ENCODE results near the gene TCEANC2. TPM values are rescaled to one million over a fixed set of nuclear protein-coding genes. Genes with fewer than 3 reads are reported as not detected.

The TCEANC2 gene
- polyA plus RNA-seq, 1 experiment: 4.1 TPM

GRCh38 chr1:54108156-54108555 is 54.7 kb downstream of the TCEANC2 start:
- ChIA-PET POLR2A (no interaction called here), CTCF (interaction anchor here (0.5 to 2.1 kb wide), 5 partner anchors 13 to 382 kb away, joined by 3 to 9 read pairs (median 3); no protein-coding TSS in a partner anchor)
- TF ChIP-seq CTCF (IDR thresholded peaks at IDR 0.05; ENCODE audit: insufficient read depth, low read depth, low read length): no peak
- Histone ChIP-seq H3K27me3 (ENCODE audit: control insufficient read depth, insufficient read depth, low read length) (no peaks in the 10 kb centered on the region; the same call in 1 of the 2 replicates), H3K36me3 (ENCODE audit: control insufficient read depth, insufficient read depth, low read length) (no peaks in the 10 kb centered on the region), H3K4me3 (ENCODE audit: low read depth, low read length) (no peak overlapping the region)
- no peak for DNase-seq (ENCODE audit: low read depth)

- TF ChIP-seq CTCF (IDR thresholded peaks at IDR 0.05; ENCODE audit: insufficient read depth, low read depth, low read length): no peak
- no peaks in the 10 kb centered on the region for H3K36me3 ChIP-seq (ENCODE audit: control insufficient read depth, insufficient read depth, low read length)
- ChIA-PET POLR2A (no interaction called here), CTCF (interaction anchor here (1.2 to 2.1 kb wide), 2 partner anchors 144 to 380 kb away, joined by 3 to 9 read pairs; no protein-coding TSS in a partner anchor)
- DNase-seq (ENCODE audit: low read depth): no peak
- H3K4me3 ChIP-seq (ENCODE audit: low read depth, low read length): no peak overlapping the region
- no peaks in the 10 kb centered on the region; the same call in 1 of the 2 replicates for H3K27me3 ChIP-seq (ENCODE audit: control insufficient read depth, insufficient read depth, low read length)
These were observed 56.0 kb downstream of the TCEANC2 start for GRCh38 chr1:54109129-54110090.

GRCh38 chr1:54110996-54111395 is 57.6 kb downstream of the TCEANC2 start:
- POLR2A ChIA-PET: no interaction called here
- DNase-seq (ENCODE audit: low read depth): no peak

GRCh38 chr1:54111624-54112023 is 58.2 kb downstream of the TCEANC2 start:
- no peak overlapping the region for H3K4me3 ChIP-seq (ENCODE audit: low read depth, low read length)
- H3K27me3 ChIP-seq (ENCODE audit: control insufficient read depth, insufficient read depth, low read length): no peaks in the 10 kb centered on the region; the same call in 1 of the 2 replicates
- CTCF ChIA-PET: interaction anchor here (0.8 to 1.7 kb wide), 3 partner anchors 10 to 378 kb away, joined by 4 to 5 read pairs (median 4); no protein-coding TSS in a partner anchor
- POLR2A ChIA-PET: no interaction called here
- TF ChIP-seq CTCF (IDR thresholded peaks at IDR 0.05; ENCODE audit: insufficient read depth, low read depth, low read length): no peak
- no peaks in the 10 kb centered on the region for H3K36me3 ChIP-seq (ENCODE audit: control insufficient read depth, insufficient read depth, low read length)
- DNase-seq (ENCODE audit: low read depth): no peak

More at GRCh38 chr1:54110996-54111395, 57.6 kb downstream of the TCEANC2 start:
- no peak for TF ChIP-seq CTCF (IDR thresholded peaks at IDR 0.05; ENCODE audit: insufficient read depth, low read depth, low read length)
- H3K27me3 ChIP-seq (ENCODE audit: control insufficient read depth, insufficient read depth, low read length): no peaks in the 10 kb centered on the region; the same call in 1 of the 2 replicates
- CTCF ChIA-PET: interaction anchor here (1.7 kb wide), 1 partner anchor 378 kb away, joined by 4 read pairs; no protein-coding TSS in a partner anchor
- H3K4me3 ChIP-seq (ENCODE audit: low read depth, low read length): no peak overlapping the region
- H3K36me3 ChIP-seq (ENCODE audit: control insufficient read depth, insufficient read depth, low read length): no peaks in the 10 kb centered on the region

GRCh38 chr1:54112027-54112426 is 58.6 kb downstream of the TCEANC2 start:
- POLR2A ChIA-PET: no interaction called here
- H3K4me3 ChIP-seq (ENCODE audit: low read depth, low read length): no peak overlapping the region
- DNase-seq (ENCODE audit: low read depth): no peak
- TF ChIP-seq CTCF (IDR thresholded peaks at IDR 0.05; ENCODE audit: insufficient read depth, low read depth, low read length): no peak
- H3K36me3 ChIP-seq (ENCODE audit: control insufficient read depth, insufficient read depth, low read length): no peaks in the 10 kb centered on the region
- no peaks in the 10 kb centered on the region; the same call in 1 of the 2 replicates for H3K27me3 ChIP-seq (ENCODE audit: control insufficient read depth, insufficient read depth, low read length)
- CTCF ChIA-PET: interaction anchor here (0.8 to 1.7 kb wide), 3 partner anchors 9 to 377 kb away, joined by 4 to 5 read pairs (median 4); no protein-coding TSS in a partner anchor

Data from BJ (cell line).